HK-2 (cell line): ENCODE measurements around the gene MUC13.

Experiments used
- DNase-seq: peaks from one replicate; pipeline ENCODE4 v3.0.0-alpha.2; 2018; ENCODE audit not compliant: unreplicated experiment

The MUC13 gene

DNA sequence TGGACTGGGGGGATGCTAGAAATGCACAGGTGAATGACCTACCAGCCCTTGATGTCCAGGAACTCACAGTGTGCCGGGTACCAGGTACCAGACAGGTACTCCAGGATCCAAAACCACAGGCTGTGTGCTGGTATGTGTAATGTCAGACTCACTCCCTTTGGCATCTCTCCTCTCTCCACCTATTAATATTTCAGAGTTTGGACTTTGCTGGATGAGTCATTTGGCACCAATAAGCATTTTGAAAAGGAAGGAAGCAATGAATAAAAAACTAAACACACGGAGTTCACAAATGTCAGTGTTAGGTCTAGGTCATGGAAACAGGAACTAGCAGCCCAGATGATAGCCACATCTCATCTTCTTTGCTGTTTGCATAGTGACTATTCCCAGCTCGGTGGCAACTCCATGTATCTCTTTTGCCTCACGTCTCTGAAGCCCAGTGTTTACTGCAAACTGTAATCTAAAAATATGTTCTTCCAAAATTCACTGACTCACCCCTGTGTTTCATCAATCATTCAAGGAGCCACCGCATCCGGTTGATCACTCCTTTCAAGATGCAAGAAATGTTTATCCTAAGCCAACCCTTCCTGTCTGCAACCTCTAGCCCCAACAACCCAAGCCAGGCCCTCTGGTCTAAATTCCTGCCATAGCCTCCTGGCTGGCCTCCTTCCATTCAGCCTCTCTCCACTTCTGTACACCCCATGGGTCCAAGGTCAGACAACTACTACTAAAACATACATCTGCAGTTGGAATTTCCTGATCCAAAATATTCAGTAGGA is 55.8 kb downstream of the MUC13 start:
- DNase-seq: peak; percentile 75

DNA sequence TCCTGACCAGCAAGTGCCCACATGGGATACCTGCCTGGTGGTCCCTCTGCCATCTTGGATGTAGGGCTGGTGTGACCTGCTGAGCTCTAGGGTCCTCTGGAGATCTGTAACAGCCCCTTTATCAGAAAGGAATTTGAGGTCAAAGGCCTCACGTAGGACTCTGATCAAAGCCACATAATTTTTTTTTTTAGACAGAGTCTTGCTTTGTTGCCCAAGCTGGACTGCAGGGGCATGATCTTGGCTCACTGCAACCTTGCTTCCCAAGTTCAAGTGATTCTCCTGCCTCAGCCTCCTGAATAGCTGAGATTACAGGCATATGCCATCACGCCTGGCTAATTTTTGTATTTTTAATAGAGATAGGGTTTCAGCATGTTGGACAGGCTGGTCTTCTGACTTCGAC is 56.9 kb downstream of the MUC13 start:
- DNase-seq: no peak

GRCh38 chr3:124876401-124876878 is 58.1 kb downstream of the MUC13 start:
- DNase-seq: no peak

- no peak for DNase-seq
Measured at GRCh38 chr3:124873226-124873625, 61.3 kb downstream of the MUC13 start.

- DNase-seq: no peak
Measured at GRCh38 chr3:124867511-124867910, 67.0 kb downstream of the MUC13 start.

DNA sequence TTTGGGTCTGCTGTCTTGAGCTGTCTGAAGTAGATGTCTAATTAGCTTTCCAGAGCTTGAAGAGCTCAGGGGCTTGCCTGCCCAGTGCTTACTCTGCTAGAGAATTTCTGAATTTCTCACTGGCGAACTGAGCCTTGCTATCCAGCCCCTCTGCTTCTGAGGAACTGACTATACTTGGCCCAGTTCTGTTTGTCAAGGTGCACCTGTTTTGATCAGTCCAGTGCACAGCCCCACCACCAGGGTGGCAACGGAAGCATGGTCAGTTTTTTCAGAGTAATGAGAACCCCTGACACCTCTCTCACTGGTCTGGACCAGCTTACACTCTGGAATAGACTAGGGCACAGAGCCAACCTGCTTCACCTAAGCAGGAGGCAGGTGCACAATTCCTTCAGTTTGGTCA is 72.5 kb downstream of the MUC13 start:
- no peak for DNase-seq

DNA sequence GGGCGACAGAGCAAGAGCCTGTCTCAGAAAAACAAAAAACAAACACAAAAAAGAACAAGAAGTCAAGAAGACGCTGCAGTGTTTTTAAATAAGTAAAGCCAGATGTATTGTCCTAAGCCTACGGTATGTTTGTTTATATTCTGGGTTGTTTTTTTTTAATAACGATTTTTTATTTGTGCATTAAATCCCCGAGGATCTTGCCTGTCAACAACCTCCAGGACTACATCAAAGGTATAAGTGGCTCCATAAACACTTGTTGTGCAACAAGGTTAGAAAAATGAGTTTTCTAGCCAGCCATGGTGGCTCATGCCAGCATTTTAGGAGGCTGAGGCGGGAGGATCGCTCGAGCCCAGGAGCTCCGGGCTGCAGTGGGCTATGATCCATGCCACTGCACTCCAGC is 73.5 kb downstream of the MUC13 start:
- DNase-seq: no peak

DNA sequence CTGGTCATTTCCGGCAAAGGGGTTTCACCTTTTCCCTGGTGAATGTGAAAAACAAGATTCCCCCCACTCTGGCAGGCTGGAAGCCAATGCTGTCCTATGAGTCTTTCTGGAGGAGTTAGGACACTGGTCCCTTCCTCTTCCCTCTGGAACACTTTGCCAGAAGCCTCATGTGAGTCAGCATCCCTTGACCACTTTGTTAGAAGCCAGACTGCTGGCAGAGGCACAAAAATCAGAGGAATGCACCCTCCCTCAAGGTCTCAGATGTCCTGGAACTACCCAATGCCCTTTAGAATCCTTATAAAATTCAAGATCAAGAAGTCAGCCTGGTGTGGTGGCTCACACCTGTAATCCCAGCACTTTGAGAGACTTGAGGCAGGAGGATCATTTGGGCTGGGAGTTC is 74.0 kb downstream of the MUC13 start:
- peak; percentile 82 for DNase-seq

- peak; percentile 92 for DNase-seq
Measured at GRCh38 chr3:124859025-124859424, 75.5 kb downstream of the MUC13 start.

DNA sequence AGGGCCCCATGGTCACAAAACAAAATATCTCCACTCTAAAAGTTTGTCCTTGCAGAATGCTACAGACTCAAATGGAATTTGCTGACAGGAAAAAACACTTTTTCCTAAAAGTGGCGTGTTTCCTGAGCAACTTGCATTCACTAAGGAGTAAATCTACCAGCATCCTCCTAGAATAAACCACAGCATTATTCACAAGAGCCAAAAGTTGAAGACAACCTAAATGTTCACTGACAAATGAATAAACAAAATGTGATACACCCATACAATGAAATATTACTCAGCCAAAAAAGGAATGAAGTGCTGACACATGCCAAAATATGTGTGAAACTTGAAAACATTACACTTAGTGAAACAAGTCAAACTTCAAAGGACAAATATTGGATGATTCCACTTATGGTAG is 76.3 kb downstream of the MUC13 start:
- DNase-seq: no peak

GRCh38 chr3:124856677-124857076 is 77.9 kb downstream of the MUC13 start:
- no peak for DNase-seq
